Progenitor cell of endocrine pancreas (in vitro differentiated cells): ENCODE results near the gene MAGEF1. TPM values are rescaled to one million over a fixed set of nuclear protein-coding genes. Genes with fewer than 3 reads are reported as not detected.

Source experiments
- DNase-seq: peaks from one replicate; pipeline ENCODE4 v3.0.0; 2021; ENCODE audit warnings: low spot score; ENCODE audit not compliant: unreplicated experiment
- H3K27ac Mint-ChIP-seq: 2 replicates; pipeline ENCODE4 v1.8.0; 2021; ENCODE audit warnings: mild to moderate bottlenecking, moderate library complexity, mixed read lengths
- H3K27me3 Mint-ChIP-seq: 2 replicates; pipeline ENCODE4 v1.8.0; 2021; ENCODE audit warnings: mixed read lengths
- H3K36me3 Mint-ChIP-seq: 2 replicates; pipeline ENCODE4 v1.8.0; 2022; ENCODE audit warnings: mixed read lengths; ENCODE audit not compliant: insufficient read depth
- H3K4me1 Mint-ChIP-seq: 2 replicates; pipeline ENCODE4 v1.8.0; 2021; ENCODE audit warnings: low read depth, mixed read lengths
- H3K4me3 Mint-ChIP-seq: 2 replicates; pipeline ENCODE4 v1.8.0; 2021; ENCODE audit warnings: low read depth, mild to moderate bottlenecking, moderate library complexity, mixed read lengths
- H3K9me3 Mint-ChIP-seq: 2 replicates; pipeline ENCODE4 v1.8.0; 2021; ENCODE audit warnings: low read depth, mixed read lengths
- total RNA-seq: library from RNA; stranded (reverse); gene quantifications from 2 replicates; pipeline ENCODE4 v1.2.1, GENCODE V29; 2021
- TF ChIP-seq, protein P1 (sequence below): fragments of 200-600 bp; sonication (generic); IDR thresholded peaks from one replicate; pipeline ENCODE4 v1.5.0; 2021; ENCODE audit warnings: antibody characterized with exemption, mild to moderate bottlenecking; ENCODE audit not compliant: unreplicated experiment

The MAGEF1 gene
- total RNA-seq, 1 donor from 2014 or later = 62.7 TPM

DNA sequence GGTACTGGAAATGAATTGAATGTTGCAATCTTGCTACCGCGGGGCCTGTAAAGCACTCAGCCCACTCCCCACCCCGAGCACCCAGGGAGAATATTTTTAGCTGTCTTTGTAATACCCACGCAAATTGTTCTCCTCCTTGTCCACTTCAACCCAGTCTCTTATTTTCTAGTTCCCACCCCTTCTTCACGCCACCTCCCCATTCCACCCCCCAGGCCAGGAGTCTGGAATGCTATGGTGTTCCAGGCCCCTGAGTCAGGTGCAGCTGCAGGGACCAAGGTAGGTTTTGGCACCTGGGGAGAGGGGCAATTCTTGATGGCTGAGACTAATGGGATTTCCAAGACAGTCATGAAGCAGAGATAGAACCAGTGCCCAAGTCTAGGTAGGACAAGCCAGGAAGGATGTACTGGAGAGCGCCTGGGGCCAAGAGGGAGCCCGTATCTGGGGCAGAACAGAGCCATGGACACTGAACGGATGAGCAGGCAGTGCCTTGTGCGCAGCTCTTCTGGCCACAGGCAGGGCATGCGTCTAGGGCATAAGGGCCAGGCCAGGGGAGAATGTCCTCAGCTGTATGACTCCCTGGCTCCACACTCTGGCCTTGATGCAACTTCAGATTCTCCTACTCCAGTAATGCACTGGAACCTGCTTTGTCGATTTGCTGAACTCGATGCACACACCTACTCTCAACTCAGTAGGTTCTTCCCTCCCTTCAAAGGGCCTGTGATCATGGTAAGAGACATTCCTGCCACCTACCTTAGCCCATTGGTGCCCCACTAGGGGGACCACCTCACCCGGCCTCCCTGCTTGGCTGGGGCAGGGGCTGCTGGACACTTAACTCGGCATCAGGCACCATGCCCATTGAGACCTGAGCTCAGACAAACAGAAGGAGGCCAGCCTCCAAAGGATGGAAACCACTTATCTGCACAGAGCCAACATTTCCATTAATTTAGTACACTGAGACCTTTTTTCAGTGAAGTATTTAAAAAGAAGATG lies 34.6 kb upstream of the MAGEF1 start:
- no peaks in the 10 kb centered on the region for H3K36me3 Mint-ChIP-seq
- peaks cover 11% of the 10 kb centered on the region for H3K4me1 Mint-ChIP-seq
- no peaks in the 10 kb centered on the region for H3K9me3 Mint-ChIP-seq
- no peak overlapping the region for H3K4me3 Mint-ChIP-seq
- peaks cover 26% of the 10 kb centered on the region for H3K27me3 Mint-ChIP-seq
- no peak for DNase-seq
- peak overlapping the region; percentile 49 for H3K27ac Mint-ChIP-seq
- TF ChIP-seq, protein P1, sequence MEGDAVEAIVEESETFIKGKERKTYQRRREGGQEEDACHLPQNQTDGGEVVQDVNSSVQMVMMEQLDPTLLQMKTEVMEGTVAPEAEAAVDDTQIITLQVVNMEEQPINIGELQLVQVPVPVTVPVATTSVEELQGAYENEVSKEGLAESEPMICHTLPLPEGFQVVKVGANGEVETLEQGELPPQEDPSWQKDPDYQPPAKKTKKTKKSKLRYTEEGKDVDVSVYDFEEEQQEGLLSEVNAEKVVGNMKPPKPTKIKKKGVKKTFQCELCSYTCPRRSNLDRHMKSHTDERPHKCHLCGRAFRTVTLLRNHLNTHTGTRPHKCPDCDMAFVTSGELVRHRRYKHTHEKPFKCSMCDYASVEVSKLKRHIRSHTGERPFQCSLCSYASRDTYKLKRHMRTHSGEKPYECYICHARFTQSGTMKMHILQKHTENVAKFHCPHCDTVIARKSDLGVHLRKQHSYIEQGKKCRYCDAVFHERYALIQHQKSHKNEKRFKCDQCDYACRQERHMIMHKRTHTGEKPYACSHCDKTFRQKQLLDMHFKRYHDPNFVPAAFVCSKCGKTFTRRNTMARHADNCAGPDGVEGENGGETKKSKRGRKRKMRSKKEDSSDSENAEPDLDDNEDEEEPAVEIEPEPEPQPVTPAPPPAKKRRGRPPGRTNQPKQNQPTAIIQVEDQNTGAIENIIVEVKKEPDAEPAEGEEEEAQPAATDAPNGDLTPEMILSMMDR = no peak

DNA sequence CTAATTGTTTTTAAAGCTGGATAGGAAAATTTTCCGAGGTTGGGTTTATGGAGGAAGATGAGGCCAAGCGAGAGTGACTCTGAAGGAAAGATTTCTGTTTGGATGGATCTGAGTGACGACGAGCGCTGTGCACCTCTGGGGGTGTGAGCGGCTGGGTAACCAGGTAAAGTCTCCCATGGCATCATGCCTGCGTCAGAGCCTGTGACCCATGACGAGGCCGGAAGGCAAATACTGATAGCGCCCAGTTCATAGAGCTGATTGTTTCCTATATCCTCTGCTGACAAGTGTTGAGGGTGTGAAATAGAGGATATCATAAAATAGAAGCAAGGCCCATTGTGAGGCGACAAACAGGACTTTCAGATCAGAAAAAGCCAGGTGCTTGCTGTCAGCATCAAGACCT lies 33.7 kb upstream of the MAGEF1 start:
- TF ChIP-seq, protein P1 = no peak
- Mint-ChIP-seq H3K4me3 (no peak overlapping the region), H3K27me3 (peaks cover 25% of the 10 kb centered on the region), H3K9me3 (no peaks in the 10 kb centered on the region), H3K36me3 (no peaks in the 10 kb centered on the region), H3K4me1 (peaks cover 3% of the 10 kb centered on the region), H3K27ac (no peak overlapping the region)
- DNase-seq = no peak

DNA sequence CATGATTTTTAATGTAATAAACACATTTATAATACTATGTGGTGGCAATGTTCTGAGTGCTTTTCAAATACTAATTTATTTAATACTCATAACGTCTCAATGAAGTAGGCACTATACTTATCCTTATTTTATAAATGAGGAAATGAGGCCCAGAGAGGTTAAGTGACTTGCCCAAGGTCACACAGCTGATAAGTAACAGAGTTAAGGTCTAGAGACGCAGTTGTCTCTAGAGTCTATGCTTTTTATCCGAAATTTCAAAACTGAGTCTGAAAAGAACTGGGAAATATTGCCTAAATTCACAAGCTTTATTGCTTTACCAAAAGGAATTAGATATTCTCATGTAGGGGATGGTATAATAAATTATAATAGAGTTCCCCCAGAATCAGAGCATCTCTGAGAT lies 31.4 kb upstream of the MAGEF1 start:
- Mint-ChIP-seq H3K27me3 (peaks cover 31% of the 10 kb centered on the region), H3K4me1 (no peaks in the 10 kb centered on the region), H3K4me3 (no peak overlapping the region), H3K9me3 (no peaks in the 10 kb centered on the region), H3K36me3 (no peaks in the 10 kb centered on the region), H3K27ac (no peak overlapping the region)
- TF ChIP-seq, protein P1 = no peak
- no peak for DNase-seq

DNA sequence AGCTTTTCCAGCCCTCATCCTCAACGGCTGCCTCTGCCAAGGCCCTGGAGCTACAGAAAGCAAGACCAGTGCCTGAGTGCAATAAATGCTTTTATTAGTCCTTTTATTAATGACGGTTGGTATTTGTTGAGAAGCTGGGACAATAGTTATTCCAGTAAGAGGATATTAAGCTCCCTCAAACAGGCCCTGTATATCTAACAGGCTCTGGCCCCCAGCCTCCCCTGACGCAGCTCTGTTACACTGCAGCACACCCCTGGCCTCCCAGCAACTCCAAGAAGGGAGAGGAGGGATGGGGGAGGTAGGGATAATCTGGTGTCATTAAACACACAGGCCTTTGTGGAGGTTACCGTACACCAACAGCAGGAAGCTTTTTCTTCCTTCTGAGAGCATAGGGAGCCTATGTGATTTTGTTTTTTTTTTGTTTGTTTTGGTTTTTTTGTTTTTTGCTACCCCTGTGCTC lies 30.8 kb upstream of the MAGEF1 start:
- TF ChIP-seq, protein P1 = no peak
- Mint-ChIP-seq H3K27me3 (peaks cover 32% of the 10 kb centered on the region), H3K9me3 (no peaks in the 10 kb centered on the region), H3K4me1 (no peaks in the 10 kb centered on the region), H3K27ac (no peak overlapping the region), H3K36me3 (no peaks in the 10 kb centered on the region), H3K4me3 (no peak overlapping the region)
- no peak for DNase-seq

DNA sequence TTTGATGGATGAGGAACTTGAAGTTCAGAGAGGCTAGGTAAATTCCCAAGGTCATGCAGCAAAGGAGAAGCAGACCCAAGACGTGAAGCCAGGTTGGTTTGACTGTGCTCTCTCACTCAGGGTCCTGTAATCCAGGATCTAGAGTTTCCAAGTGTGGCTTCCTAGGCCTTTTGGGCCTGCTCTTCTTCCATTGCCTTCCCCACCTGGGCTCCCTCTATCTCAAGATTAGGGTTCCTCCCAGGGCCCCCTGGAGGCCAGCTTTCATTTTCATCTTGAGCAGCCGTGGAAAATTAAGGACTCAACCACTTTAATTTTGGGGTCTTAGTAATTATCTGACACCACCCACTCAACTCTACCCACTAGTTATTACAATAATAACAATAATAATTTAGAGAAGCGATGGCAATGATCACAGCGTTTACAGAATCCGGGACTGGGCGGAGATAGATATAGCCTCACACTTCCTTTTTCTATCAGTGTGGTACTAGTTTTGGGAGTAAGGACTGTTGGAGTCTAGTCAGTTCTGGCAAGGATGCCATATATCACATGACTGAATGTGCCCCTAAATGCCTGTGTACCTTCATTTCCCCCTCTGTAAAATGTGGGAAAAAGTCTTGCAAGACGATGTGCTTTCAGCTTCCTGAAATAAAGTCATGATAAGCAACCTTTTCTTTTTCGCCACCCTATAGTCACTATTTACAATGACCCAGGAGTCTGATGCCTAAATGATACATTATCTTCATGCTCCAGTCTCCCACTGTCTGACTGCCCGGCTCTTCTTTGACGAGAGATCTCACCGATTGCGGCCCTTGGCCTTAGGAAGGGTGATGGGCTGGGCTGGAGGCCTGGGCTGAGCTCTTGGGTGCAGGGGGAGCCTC lies 30.2 kb upstream of the MAGEF1 start:
- DNase-seq = no peak
- TF ChIP-seq, protein P1 = no peak
- H3K36me3 Mint-ChIP-seq = no peaks in the 10 kb centered on the region
- H3K4me3 Mint-ChIP-seq = no peak overlapping the region
- H3K4me1 Mint-ChIP-seq = no peaks in the 10 kb centered on the region
- H3K9me3 Mint-ChIP-seq = no peaks in the 10 kb centered on the region
- no peak overlapping the region for H3K27ac Mint-ChIP-seq
- H3K27me3 Mint-ChIP-seq = peaks cover 34% of the 10 kb centered on the region
